HG03039 (cell line): Measurements from ENCODE around the gene CNTNAP3B.
"Not testable (repeated sequence)": the region's sequence is repeated elsewhere in the genome, so short reads cannot be mapped to it uniquely, and the experiment has no call there.

ENCODE experiments used
- ATAC-seq: cut with Tn5 transposase; IDR thresholded peaks from one replicate; pipeline ENCODE4 v1.9.1; 2021; ENCODE audit warnings: mild to moderate bottlenecking, moderate library complexity; ENCODE audit not compliant: unreplicated experiment

Gene CNTNAP3B

GRCh38 chr9:41977965-41978600, 151.1 kb downstream of the CNTNAP3B start:
- not testable (repeated sequence) for ATAC-seq

- ATAC-seq, result not testable (repeated sequence)
Observed at GRCh38 chr9:41974906-41975305, 154.3 kb downstream of the CNTNAP3B start.

- not testable (repeated sequence) for ATAC-seq
Observed at GRCh38 chr9:41953007-41953406, 176.2 kb downstream of the CNTNAP3B start.

GRCh38 chr9:41941738-41942137, 187.5 kb downstream of the CNTNAP3B start:
- ATAC-seq, result not testable (repeated sequence)

GRCh38 chr9:41938143-41938542, 191.1 kb downstream of the CNTNAP3B start:
- ATAC-seq, result not testable (repeated sequence)

- ATAC-seq, result not testable (repeated sequence)
Observed at GRCh38 chr9:41935727-41936126, 193.5 kb downstream of the CNTNAP3B start.

GRCh38 chr9:41929172-41929571, 200.1 kb downstream of the CNTNAP3B start:
- not testable (repeated sequence) for ATAC-seq

- not testable (repeated sequence) for ATAC-seq
Observed at GRCh38 chr9:41917374-41917773, 211.9 kb downstream of the CNTNAP3B start.

- not testable (repeated sequence) for ATAC-seq
Observed at GRCh38 chr9:41905488-41905887, 223.7 kb downstream of the CNTNAP3B start.

- not testable (repeated sequence) for ATAC-seq
Observed at GRCh38 chr9:41902762-41903161, 226.5 kb downstream of the CNTNAP3B start.

GRCh38 chr9:41898720-41899343, 230.4 kb downstream of the CNTNAP3B start:
- ATAC-seq, result not testable (repeated sequence)

GRCh38 chr9:41874557-41874956, 254.7 kb downstream of the CNTNAP3B start:
- not testable (repeated sequence) for ATAC-seq

GRCh38 chr9:41855422-41855821, 273.8 kb downstream of the CNTNAP3B start:
- not testable (repeated sequence) for ATAC-seq

GRCh38 chr9:41851848-41852740, 277.1 kb downstream of the CNTNAP3B start:
- ATAC-seq, result not testable (repeated sequence)

- not testable (repeated sequence) for ATAC-seq
Observed at GRCh38 chr9:41847829-41848228, 281.4 kb downstream of the CNTNAP3B start.
